CD4-positive, CD25-positive, alpha-beta regulatory T cell (primary cell): ENCODE measurements around the gene RUNDC3A. TPM values are rescaled to one million over a fixed set of nuclear protein-coding genes. Genes with fewer than 3 reads are reported as not detected.
"Not testable (repeated sequence)": the region's sequence is repeated elsewhere in the genome, so short reads cannot be mapped to it uniquely, and the experiment has no call there.

ENCODE experiments used
- ATAC-seq, 2 donors: fragments of 150-1000 bp; cut with Tn5 transposase; one replicate each; pipeline ENCODE4 v1.10.0; 2021; ENCODE audit warnings: low read depth in 2 of 2, moderate number of reproducible peaks in 2 of 2, moderate library complexity in 1 of 2
- DNase-seq, 3 donors: peaks; one replicate each; pipeline versions ENCODE4 v3.0.0 to v3.0.0-alpha.2; 2012 to 2022; ENCODE audit warnings: mixed read lengths in 1 of 3
- H3K27ac ChIP-seq: one replicate; pipeline ENCODE4 v1.7.0; 2013; ENCODE audit warnings: mild to moderate bottlenecking, low read length; ENCODE audit not compliant: insufficient read depth, poor library complexity, severe bottlenecking
- H3K27me3 ChIP-seq: one replicate; pipeline ENCODE4 v1.7.0; 2013; ENCODE audit warnings: low read length; ENCODE audit not compliant: control insufficient read depth, insufficient read depth
- H3K36me3 ChIP-seq: one replicate; pipeline ENCODE4 v1.7.0; 2013; ENCODE audit warnings: mild to moderate bottlenecking, low read length, moderate library complexity; ENCODE audit not compliant: control insufficient read depth, insufficient read depth
- H3K4me1 ChIP-seq: 2 replicates; pipeline ENCODE4 v1.7.0; 2013; ENCODE audit warnings: mild to moderate bottlenecking, low read length; ENCODE audit not compliant: insufficient read depth, control insufficient read depth, poor library complexity, severe bottlenecking
- H3K4me3 ChIP-seq: one replicate; pipeline ENCODE4 v1.7.0; 2013; ENCODE audit warnings: low read depth, mild to moderate bottlenecking, low read length, moderate library complexity
- H3K9me3 ChIP-seq, 2 experiments: 1 replicate in 1 of 2; 2 replicates in 1 of 2; pipeline ENCODE4 v1.7.0; 2013; ENCODE audit warnings: low read length in 2 of 2, mild to moderate bottlenecking in 1 of 2, moderate library complexity in 1 of 2; ENCODE audit not compliant: control insufficient read depth in 2 of 2
- H3K27ac Mint-ChIP-seq, 3 donors: one replicate each; pipeline ENCODE4 v1.8.0; 2020 to 2022; ENCODE audit warnings: mild to moderate bottlenecking in 3 of 3, mixed read lengths in 3 of 3, moderate library complexity in 2 of 3
- H3K27me3 Mint-ChIP-seq: one replicate; pipeline ENCODE4 v1.8.0; 2022; ENCODE audit warnings: mild to moderate bottlenecking, mixed read lengths
- H3K36me3 Mint-ChIP-seq: one replicate; pipeline ENCODE4 v1.8.0; 2020; ENCODE audit warnings: mixed read lengths
- H3K4me1 Mint-ChIP-seq, 4 donors: one replicate each; pipeline ENCODE4 v1.8.0; 2020 to 2022; ENCODE audit warnings: mixed read lengths in 4 of 4, mild to moderate bottlenecking in 1 of 4
- H3K4me3 Mint-ChIP-seq, 4 donors: one replicate each; pipeline ENCODE4 v1.8.0; 2020 to 2022; ENCODE audit warnings: mild to moderate bottlenecking in 4 of 4, mixed read lengths in 4 of 4, moderate library complexity in 3 of 4
- H3K9me3 Mint-ChIP-seq, 7 donors: one replicate each; pipeline ENCODE4 v1.8.0; 2020 to 2022; ENCODE audit warnings: mixed read lengths in 7 of 7, mild to moderate bottlenecking in 3 of 7, moderate library complexity in 2 of 7
- polyA plus RNA-seq, 4 donors: library from polyadenylated mRNA; unstranded; fragments of 300-500 nt; fragmentation: Illumina TruSeq; gene quantifications; one replicate each; pipeline ENCODE4 v1.2.3, GENCODE V29; 2021
- total RNA-seq: library from RNA; stranded (reverse); gene quantifications from one replicate; pipeline ENCODE4 v1.2.3, GENCODE V29; 2022

The RUNDC3A gene
- total and polyA plus RNA-seq, 5 donors from 2014 or later = 0.27 to 0.96 TPM; not detected in 3

DNA sequence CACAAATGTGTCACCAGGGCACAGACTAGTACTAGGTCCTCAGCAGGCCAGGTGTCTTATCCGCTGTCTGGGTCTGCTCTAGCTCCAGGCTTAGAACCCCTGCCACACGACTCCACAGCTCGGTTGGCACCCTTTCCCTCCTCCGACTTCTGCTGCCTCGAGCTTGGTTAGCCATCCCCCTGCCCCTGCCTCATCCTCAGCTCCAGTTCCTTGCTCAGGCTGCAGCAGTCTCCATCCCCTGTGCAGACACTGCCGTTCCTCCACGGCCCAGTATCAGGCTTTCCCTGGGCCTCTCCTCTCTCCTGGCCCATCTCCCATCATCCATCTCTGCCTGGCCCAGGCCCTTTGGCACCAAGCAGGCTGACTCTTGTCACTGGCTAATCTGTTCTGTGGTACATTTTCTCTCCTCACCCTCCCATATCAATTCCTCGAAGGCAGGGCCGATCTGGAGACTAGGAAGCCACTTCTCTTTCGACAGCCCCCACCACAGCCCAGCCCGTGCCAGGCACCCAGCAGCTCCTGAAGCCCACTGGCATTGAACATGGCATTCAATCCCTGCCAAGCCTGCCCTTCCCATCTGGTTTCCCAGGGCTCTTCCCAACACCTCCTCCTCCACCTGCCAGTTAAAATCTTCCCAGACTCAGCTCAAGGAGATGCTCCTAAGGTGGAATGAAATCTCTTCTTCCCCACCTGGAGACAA, 35.3 kb downstream of the RUNDC3A start:
- DNase-seq (no peak), ATAC-seq (no peak)
- Histone ChIP-seq H3K27ac (no peak overlapping the region), H3K4me3 (no peak overlapping the region), H3K4me1 (peaks cover 19% of the 10 kb centered on the region), H3K36me3 (no peaks in the 10 kb centered on the region), H3K9me3 (no peaks in the 10 kb centered on the region), H3K27me3 (no peaks in the 10 kb centered on the region)
- peaks cover 0 to 25% (median 14%) of the 10 kb centered on the region in 4 donors for H3K4me1 Mint-ChIP-seq
- H3K36me3 Mint-ChIP-seq = no peaks in the 10 kb centered on the region
- H3K27ac Mint-ChIP-seq = no peak overlapping the region
- no peaks in the 10 kb centered on the region for H3K9me3 Mint-ChIP-seq
- H3K4me3 Mint-ChIP-seq = peak overlapping the region in 2 of 4 donors; percentile 10 to 71
- H3K27me3 Mint-ChIP-seq = peaks cover 14% of the 10 kb centered on the region

DNA sequence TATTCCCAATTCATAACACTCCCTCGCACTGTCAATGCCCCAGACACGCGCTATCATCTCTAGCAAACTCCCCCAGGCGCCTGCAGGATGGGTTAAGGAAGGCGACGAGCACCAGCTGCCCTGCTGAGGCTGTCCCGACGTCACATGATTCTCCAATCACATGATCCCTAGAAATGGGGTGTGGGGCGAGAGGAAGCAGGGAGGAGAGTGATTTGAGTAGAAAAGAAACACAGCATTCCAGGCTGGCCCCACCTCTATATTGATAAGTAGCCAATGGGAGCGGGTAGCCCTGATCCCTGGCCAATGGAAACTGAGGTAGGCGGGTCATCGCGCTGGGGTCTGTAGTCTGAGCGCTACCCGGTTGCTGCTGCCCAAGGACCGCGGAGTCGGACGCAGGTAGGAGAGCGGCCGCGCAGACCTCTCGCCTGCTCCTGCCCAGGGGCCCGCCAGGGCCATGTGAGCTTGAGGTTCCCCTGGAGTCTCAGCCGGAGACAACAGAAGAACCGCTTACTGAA, 36.6 kb downstream of the RUNDC3A start, which contains the start of gene GRN:
GRN (plus strand) TSS at position 364 of the 515 bp plus-strand sequence. CDS start 3,863 bp downstream, outside the sequence.
- Mint-ChIP-seq H3K36me3 (no peaks in the 10 kb centered on the region), H3K9me3 (no peaks in the 10 kb centered on the region), H3K27ac (peak within 1 kb of the TSS; percentile 71 to 90 (median 85)), H3K4me1 (peaks cover 0 to 25% (median 14%) of the 10 kb centered on the region in 4 donors), H3K27me3 (peaks cover 14% of the 10 kb centered on the region), H3K4me3 (peak within 1 kb of the TSS; percentile 93 to 99 (median 95))
- no peaks in the 10 kb centered on the region for H3K27me3 ChIP-seq
- peaks cover 19% of the 10 kb centered on the region for H3K4me1 ChIP-seq
- H3K36me3 ChIP-seq = no peaks in the 10 kb centered on the region
- peak; percentile 77 to 90 (median 83) for DNase-seq
- H3K27ac ChIP-seq = peak within 1 kb of the TSS; percentile 44
- peak within 1 kb of the TSS; percentile 87 for H3K4me3 ChIP-seq
- no peaks in the 10 kb centered on the region for H3K9me3 ChIP-seq
- ATAC-seq = peak; percentile 95 to 98

DNA sequence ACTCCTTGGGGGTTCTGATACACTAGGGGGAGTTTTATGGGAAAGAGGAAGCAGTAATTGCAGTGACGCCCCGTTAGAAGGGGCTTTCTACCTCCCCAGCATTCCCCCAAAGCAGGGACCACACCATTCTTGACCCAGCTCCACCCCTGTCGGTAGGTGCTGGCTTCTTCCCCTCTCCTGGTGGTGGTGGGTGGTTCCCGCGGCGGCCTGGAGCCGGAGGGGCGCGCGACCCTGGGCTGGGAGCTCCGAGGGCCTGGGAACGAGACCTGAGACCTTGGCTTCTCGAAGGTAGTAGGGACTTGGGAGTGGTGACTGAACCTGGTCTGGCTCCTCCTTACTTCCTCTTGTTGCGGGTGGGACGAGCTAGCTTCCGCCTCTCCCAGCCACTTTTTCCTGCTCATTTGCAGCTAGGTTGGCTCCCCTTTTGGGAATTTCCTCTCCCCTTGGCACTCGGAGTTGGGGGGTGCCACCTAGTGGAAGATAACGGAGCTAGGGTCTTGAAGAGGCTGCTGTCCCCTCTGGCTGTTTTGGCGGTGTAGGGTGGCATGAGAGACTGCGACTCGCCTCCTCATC, 37.1 kb downstream of the RUNDC3A start:
- peaks cover 0 to 25% (median 14%) of the 10 kb centered on the region in 4 donors for H3K4me1 Mint-ChIP-seq
- H3K9me3 Mint-ChIP-seq = no peaks in the 10 kb centered on the region
- DNase-seq = peak; percentile 34 to 55 (median 35)
- Histone ChIP-seq H3K4me3 (peak overlapping the region; percentile 87), H3K27me3 (no peaks in the 10 kb centered on the region), H3K4me1 (peaks cover 19% of the 10 kb centered on the region), H3K27ac (peak overlapping the region; percentile 44), H3K9me3 (no peaks in the 10 kb centered on the region), H3K36me3 (no peaks in the 10 kb centered on the region)
- no peaks in the 10 kb centered on the region for H3K36me3 Mint-ChIP-seq
- H3K4me3 Mint-ChIP-seq = peak overlapping the region; percentile 93 to 99 (median 95)
- H3K27ac Mint-ChIP-seq = peak overlapping the region; percentile 60 to 90 (median 85)
- H3K27me3 Mint-ChIP-seq = peaks cover 10% of the 10 kb centered on the region
- ATAC-seq = peak; percentile 19 to 20

DNA sequence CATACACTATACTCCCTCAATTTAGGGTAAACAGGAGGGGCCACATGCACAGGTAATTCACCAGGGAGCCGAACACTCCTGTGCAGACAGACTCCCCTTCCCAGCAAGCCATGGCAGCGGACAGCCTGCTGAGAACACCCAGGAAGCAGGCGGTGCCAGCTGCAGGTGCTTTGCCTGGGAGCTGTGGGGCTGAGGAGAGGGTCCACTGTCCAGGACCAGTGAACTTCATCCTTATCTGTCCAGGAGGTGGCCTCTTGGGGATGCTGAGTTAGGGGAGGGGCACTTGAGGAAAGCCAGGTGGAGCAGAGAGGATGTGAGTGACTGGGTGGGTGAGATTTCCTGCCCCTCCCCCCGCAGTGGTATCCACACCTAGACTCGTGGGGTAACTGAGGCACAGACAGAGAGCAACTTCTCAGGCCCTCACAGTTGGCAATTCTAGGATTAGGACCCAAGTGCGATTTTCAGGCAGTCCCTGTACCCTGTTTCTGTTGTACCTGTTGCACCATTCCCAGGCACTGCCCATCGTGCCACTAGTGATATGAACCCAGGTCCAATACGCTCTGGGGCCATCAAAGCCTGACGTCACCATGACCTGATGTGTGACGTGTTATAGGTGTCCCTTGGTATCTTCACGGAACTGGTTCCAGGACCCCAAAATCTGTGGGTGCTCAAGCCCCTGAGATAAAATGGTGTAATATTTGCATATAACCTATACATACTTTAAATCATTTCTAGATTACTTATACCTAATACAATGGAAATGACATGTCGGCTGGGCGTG, 37.9 kb downstream of the RUNDC3A start:
- peaks cover 19% of the 10 kb centered on the region for H3K4me1 ChIP-seq
- H3K27me3 ChIP-seq = no peaks in the 10 kb centered on the region
- ATAC-seq = no peak
- no peaks in the 10 kb centered on the region for H3K9me3 Mint-ChIP-seq
- H3K9me3 ChIP-seq = no peaks in the 10 kb centered on the region
- no peaks in the 10 kb centered on the region for H3K36me3 ChIP-seq
- no peak overlapping the region for H3K27ac ChIP-seq
- H3K27me3 Mint-ChIP-seq = peaks cover 6% of the 10 kb centered on the region
- peak overlapping the region; percentile 87 for H3K4me3 ChIP-seq
- peaks cover 0 to 25% (median 14%) of the 10 kb centered on the region in 4 donors for H3K4me1 Mint-ChIP-seq
- peak overlapping the region; percentile 93 to 99 (median 95) for H3K4me3 Mint-ChIP-seq
- H3K27ac Mint-ChIP-seq = peak overlapping the region; percentile 60 to 90 (median 85)
- H3K36me3 Mint-ChIP-seq = no peaks in the 10 kb centered on the region
- DNase-seq = no peak

DNA sequence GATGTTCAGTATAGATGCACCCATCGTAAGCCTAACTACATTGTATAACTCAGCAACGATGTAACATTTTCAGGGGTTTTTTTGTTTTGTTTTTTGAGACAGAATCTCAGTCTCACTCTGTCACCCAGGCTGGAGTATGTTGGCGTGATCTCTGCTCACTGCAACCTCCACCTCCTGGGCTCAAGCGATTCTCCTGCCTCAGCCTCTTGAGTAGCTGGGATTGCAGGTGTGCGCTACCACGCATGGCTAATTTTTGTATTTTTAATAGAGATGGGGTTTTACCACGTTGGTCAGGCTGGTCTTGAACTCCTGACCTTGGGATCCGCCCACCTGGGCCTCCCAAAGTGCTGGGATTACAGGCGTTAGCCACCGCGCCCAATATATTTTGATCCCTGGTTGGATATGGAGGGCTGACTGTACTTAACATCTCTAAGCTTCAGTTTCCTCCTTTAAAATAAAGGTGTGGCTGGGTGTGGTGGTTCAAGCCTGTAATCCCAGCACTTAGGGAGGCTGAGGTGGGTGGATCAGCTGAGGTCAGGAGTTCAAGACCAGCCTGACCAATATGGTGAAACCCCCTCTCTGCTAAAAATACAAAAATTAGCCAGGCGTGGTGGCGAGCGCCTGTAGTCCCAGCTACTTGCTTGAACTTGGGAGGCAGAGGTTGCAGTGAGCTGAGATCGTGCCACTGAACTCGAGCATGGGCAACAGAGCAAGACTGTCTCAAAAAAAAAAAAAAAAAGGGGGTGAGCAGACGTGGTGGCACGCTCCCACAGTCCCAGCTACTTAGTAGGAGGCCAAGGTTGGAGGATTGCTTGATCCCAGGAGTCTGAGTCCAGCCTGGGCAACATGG, 39.0 kb downstream of the RUNDC3A start:
- not testable (repeated sequence) for H3K4me3 ChIP-seq, H3K27me3 Mint-ChIP-seq, H3K9me3 Mint-ChIP-seq, H3K36me3 Mint-ChIP-seq, H3K27ac ChIP-seq, ATAC-seq, H3K9me3 ChIP-seq, H3K27me3 ChIP-seq, DNase-seq, H3K36me3 ChIP-seq
- H3K4me1 Mint-ChIP-seq = peaks cover 0 to 25% (median 14%) of the 10 kb centered on the region in 4 donors
- peak overlapping the region in 1 of 3 donors; percentile 77 for H3K27ac Mint-ChIP-seq
- peak overlapping the region in 1 of 4 donors; percentile 96 for H3K4me3 Mint-ChIP-seq
- H3K4me1 ChIP-seq = peaks cover 19% of the 10 kb centered on the region

DNA sequence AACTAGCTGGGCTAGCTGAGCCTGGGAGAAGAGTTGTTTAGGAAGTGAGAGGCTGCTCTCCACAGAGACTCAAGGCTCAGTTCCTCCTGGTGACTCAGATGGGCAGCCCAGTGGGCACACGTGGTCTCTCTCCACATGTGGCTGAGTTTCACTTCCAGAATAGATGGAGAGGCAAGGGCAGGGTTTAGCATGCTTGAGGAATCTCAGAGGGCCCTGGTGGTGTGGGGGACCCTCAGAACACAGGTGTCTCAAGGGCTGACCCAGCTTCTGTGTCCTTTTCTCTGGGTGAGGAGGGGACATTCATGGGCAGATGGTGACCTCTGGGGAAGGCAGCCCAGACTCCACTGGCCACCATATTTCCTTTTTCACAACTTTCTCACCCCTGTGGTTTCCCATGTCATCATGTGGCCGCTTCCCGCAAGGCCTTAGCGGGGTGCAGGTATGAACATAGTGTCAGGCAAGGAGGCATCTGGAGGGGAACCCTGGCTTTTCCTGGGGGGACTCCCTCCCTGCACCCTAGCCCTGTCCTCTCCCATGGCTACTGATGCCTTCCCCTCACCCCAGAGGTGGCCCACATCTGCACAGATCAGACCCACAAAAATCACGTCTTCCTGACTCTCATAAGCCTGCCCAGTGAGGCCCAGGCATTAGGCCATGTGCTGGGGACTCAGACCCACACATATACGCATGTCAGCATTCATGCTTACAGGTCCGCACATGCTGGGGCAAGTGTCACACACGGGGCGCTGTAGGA, 40.0 kb downstream of the RUNDC3A start:
- Mint-ChIP-seq H3K4me1 (peaks cover 0 to 30% (median 15%) of the 10 kb centered on the region in 4 donors), H3K27me3 (peaks cover 14% of the 10 kb centered on the region), H3K4me3 (peak overlapping the region in 1 of 4 donors; percentile 24), H3K27ac (peak overlapping the region in 1 of 3 donors; percentile 42), H3K36me3 (no peaks in the 10 kb centered on the region), H3K9me3 (peaks cover 0 to 2% (median 0%) of the 10 kb centered on the region in 7 donors)
- Histone ChIP-seq H3K27me3 (no peaks in the 10 kb centered on the region), H3K27ac (no peak overlapping the region), H3K4me1 (peaks cover 22% of the 10 kb centered on the region), H3K36me3 (no peaks in the 10 kb centered on the region), H3K9me3 (no peaks in the 10 kb centered on the region), H3K4me3 (no peak overlapping the region)
- ATAC-seq = peak in 1 of 2 donors; percentile 10
- no peak for DNase-seq
